GM19463 (cell line): ENCODE results near the gene CCBE1.
"Not testable (repeated sequence)": the region's sequence is repeated elsewhere in the genome, so short reads cannot be mapped to it uniquely, and the experiment has no call there.

ENCODE experiments used
- ATAC-seq: cut with Tn5 transposase; IDR thresholded peaks from one replicate; pipeline ENCODE4 v1.9.1; 2021; ENCODE audit warnings: mild to moderate bottlenecking, moderate library complexity; ENCODE audit not compliant: unreplicated experiment

CCBE1 gene

GRCh38 chr18:59659508-59660170, 37.6 kb downstream of the CCBE1 start:
- no peak for ATAC-seq

GRCh38 chr18:59658941-59659340, 38.3 kb downstream of the CCBE1 start:
- no peak for ATAC-seq

GRCh38 chr18:59657012-59657411, 40.2 kb downstream of the CCBE1 start:
- ATAC-seq: peak; percentile 45

- ATAC-seq: no peak
Observed at GRCh38 chr18:59656373-59656887, 40.8 kb downstream of the CCBE1 start.

GRCh38 chr18:59655676-59656075, 41.5 kb downstream of the CCBE1 start:
- no peak for ATAC-seq

GRCh38 chr18:59651071-59651470, 46.2 kb downstream of the CCBE1 start:
- no peak for ATAC-seq

GRCh38 chr18:59650266-59650820, 46.9 kb downstream of the CCBE1 start:
- ATAC-seq: no peak

- no peak for ATAC-seq
Observed at GRCh38 chr18:59649591-59649990, 47.6 kb downstream of the CCBE1 start.

GRCh38 chr18:59648469-59648868, 48.8 kb downstream of the CCBE1 start:
- ATAC-seq: not testable (repeated sequence)

GRCh38 chr18:59646963-59647307, 50.3 kb downstream of the CCBE1 start:
- ATAC-seq: no peak

GRCh38 chr18:59646228-59646962, 50.8 kb downstream of the CCBE1 start:
- no peak for ATAC-seq

GRCh38 chr18:59643740-59644139, 53.5 kb downstream of the CCBE1 start:
- no peak for ATAC-seq

GRCh38 chr18:59640721-59641120, 56.5 kb downstream of the CCBE1 start:
- no peak for ATAC-seq

GRCh38 chr18:59639821-59640220, 57.4 kb downstream of the CCBE1 start:
- no peak for ATAC-seq

GRCh38 chr18:59639136-59639535, 58.1 kb downstream of the CCBE1 start:
- ATAC-seq: no peak

GRCh38 chr18:59633961-59634485, 63.2 kb downstream of the CCBE1 start:
- no peak for ATAC-seq

GRCh38 chr18:59633317-59633716, 63.9 kb downstream of the CCBE1 start:
- no peak for ATAC-seq

GRCh38 chr18:59631583-59632181, 65.5 kb downstream of the CCBE1 start:
- ATAC-seq: no peak

GRCh38 chr18:59629894-59630293, 67.3 kb downstream of the CCBE1 start:
- no peak for ATAC-seq

- no peak for ATAC-seq
Observed at GRCh38 chr18:59628995-59629394, 68.2 kb downstream of the CCBE1 start.

GRCh38 chr18:59627414-59627813, 69.8 kb downstream of the CCBE1 start:
- no peak for ATAC-seq
